Measurements from ENCODE around the gene IFI16.
"Not testable (repeated sequence)": the region's sequence is repeated elsewhere in the genome, so short reads cannot be mapped to it uniquely, and the experiment has no call there.

Gene IFI16

DNA sequence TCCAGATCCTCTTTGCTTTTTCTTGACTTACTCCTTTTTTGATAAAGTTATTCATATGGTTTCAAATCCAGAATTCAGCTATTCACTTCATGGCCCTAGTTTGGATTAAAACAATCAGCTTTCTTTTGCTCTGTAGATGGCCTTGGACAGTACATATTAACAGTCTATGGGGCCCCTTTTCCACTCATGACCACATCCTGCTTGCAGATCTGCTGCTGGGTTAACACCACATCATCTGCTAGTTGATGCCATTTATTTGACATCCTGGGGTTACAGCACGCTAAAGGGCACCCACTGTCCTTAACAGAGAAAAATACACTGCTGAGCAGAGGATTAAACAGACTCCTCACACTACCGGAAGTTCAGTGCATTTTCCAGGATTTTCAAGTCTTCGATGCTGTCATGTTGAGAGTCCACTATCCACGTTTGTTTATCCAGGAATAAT lies 941 bp upstream of the IFI16 start:
- no peak for DNase-seq

DNA sequence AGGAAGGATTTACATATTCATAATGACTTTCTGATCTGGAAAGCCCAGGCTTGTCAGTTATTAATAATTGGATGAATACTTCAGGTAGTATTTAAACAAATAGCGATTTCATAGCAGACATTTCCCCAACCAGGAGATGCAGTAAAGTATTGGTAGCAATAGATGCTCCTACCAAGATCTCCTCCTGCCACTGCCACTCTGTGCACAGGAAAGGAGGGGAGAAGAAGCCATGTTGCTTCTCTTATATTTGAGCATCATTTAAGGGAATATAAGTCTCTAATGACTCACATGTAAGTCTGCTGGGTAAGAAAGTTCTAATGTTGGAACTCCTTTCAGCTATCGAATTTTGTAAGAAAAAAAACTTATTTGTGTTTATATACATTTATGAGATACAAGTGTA lies 420 bp upstream of the IFI16 start:
- DNase-seq, result no peak

DNA sequence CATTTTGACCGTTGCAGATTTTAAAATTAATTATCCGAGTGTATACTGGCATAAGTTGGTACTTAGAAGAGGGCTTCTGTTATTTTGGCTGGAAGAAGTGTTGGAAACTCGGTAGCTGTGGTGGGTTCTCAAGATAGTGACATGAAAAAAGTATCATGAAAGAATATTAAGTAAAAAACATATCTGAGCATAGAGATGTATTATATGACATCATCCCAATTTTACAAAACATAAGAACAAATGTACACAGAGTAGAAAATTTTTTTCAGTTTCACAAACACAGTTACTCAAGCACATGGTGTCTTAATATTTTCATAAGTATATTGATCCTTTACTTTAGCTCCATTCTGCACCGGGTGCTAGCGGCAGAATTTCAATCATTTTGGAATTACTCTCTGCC lies 684 bp downstream of the IFI16 start:
- DNase-seq, result no peak

DNA sequence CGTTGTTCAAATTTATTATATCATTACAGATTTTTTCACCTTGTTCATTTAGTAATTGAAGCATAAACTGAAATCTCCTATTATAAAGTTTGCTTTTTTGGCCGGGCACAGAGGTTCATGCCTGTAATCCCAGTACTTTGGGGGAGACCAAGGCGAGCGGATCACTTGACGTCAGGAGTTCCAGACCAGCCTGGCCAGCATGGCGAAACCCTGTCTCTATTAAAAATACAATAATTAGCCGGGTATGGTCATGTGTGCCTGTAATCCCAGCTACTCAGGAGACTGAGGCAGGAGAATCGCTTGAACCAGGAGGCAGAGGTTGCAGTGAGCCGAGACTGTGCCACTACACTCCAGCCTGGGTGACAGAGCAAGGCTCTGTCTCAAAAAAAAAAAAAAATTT lies 1.3 kb downstream of the IFI16 start:
- not testable (repeated sequence) for DNase-seq

DNA sequence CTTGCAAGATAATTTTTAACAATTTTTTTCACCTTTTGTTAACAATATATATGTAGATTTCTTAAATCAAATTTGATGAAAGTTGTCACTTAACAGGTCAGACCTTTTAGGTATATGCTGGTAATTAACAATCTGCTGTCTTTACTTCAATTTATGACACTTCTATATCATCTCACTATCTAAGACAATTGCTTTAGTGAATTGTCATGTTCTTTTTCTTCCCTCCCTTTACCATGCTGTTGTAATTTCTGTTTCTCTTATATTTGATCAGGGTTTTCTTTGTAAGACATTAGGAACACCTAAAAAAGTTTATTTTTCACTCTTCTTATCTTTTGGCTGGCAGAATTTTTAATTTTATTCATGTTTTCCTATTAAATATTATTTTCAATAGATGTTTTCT lies 2.0 kb downstream of the IFI16 start:
- DNase-seq, result no peak

DNA sequence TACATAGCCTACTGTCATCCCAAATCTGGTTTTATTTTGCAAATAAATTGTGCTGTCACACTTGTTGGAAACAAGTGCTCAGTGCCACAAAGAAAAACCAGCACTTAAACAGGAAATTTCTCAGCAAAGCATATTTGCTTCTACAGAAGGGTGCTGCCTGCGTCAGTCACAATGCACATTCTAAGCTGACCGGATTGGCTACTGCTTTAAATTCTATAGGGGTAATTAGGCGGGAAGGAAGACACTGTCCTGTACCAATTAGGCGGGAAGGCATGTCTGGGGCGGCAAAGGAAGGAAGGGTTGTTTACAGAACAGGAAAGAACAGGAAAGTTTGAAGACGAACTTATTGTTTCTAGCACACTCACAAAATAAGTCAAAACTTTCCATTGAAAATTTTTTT lies 2.8 kb downstream of the IFI16 start:
- DNase-seq, result no peak

DNA sequence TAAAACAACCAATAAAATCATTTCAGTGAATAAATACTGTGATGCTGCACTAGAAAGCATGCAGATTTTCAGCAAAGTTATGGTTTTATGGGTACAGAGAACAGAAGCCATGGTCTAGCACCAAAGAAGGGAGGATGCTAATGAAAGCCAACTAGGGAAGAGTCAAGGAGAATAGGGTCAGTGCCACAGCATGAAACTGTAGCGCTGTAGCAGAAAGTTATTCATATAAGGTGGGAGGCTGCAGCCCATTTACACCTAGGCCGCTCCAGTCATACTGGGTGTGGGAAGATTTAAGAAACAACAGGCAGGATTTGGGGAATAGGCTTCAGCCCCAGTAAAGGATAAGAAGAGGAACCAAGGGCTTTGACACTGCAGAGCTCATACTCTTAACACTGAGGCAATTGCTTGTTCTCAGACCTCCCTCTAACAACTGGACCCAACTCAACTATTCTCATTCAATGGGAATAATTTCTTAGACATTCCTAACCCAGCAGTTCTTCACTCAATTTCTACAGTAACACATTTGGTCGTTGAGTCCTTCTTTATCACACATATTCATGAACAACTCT lies 4.4 kb downstream of the IFI16 start:
- DNase-seq, result no peak

DNA sequence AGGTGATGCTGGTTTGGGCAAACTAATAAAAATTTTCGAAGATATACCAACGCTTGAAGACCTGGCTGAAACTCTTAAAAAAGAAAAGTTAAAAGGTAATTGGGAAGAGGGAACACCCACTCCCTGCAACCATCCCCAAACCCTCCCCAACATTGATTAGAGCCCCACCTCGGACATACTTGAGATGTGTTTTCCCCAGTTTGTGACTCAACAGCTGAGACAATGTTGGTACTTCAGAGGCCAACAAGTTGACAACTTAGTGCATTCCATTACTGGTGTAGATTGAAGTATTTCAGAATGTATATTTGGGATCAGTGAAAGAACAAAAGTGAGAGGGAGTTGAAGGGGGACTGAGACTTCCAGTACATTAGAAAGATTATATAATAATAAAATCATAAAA lies 5.1 kb downstream of the IFI16 start:
- DNase-seq, result no peak

DNA sequence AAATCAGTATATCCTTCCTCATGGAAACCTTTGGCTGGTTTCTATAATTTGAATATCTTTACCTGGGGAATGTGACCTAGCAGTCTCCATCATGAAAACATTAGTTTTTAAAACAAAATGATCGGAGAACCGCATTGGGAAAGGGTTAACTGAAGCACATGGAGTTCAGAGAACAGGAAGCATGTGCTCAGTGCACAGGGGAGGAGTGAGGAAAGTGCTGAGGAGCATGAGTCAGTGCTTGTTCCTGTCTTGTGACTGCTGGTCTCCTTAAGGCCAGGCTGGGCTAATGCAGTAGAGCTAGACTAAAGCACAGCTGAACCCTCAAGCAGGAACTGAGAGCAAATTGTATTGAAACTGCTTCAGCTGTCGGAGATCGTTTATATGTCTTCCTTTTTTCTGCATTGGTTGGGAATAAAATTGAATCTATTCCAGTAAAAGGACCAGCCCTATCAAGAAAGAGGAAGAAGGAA lies 5.8 kb downstream of the IFI16 start:
- no peak for DNase-seq

DNA sequence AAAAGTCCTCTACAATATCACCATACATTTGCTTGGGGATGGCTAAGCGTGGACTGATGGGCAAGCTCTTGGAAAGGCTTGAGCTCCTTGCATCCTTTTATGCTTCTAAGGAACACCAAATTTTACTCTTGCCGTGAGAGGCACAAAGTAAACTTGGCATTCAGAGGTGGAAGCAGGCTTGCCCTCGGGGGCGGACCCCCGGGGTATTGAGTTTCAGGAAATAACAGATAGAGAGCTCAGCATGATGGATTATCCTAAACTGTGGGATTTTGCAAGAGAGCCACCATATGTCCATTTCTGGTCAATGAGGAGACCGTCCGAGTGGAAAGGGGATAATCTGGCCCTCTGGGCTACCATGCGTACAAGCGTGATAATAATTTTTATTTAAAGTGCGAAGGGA lies 14.0 kb downstream of the IFI16 start:
- DNase-seq, result no peak

DNA sequence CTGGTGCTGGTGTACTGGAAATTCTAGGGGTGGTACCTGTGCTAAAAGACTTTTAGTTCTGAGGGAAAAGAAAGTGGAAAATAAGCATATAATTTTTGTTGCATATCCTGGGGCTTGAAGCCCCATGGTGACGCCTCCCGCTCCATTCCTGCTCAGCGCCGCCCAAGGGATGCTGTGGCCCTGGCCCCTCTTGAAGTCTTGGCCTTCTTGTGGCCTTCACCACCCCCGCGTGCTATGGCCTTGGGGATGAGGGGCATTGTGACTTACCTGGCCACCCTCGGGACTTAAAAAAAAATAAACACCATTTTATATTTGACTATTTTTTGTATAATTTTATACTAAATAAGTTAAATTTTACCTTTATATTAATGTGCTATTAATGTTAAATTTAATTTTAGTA lies 15.3 kb downstream of the IFI16 start:
- no peak for DNase-seq

DNA sequence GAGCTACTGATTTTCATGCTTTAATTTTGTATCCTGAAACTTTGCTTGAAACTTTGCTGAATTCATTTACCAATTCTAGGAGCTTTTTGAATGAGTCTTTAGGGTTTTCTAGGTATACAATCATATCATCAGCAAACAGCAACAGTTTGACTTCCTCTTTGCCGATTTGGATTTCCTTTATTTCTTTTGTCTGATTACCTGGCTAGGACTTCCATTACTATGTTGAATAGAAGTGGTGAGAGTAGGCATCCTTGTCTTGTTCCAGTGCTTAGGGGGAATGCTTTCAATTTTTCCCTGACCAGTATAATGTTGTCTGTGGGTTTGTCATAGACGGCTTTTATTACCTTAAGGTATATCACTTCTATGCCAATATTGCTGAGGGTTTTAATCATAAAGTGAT lies 17.1 kb downstream of the IFI16 start:
- DNase-seq, result not testable (repeated sequence)

DNA sequence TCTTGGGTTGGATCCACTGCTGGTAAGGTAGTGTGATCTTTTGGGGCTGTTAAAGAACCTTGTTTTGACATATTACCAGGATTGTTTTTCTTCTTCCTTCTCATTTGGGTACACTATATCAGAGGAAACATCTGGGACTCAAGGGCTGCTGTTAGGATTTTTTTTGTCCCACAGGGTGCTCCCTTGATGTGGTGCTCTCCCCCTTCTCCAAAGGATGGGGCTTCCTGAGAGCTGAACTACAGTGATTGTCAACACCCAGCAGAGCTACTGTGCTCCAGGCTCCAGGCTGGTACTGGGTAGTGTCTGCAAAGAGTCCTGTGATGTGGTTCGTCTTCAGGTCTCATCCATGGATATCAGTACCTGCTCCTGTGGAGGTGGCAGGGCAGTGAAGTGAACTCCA lies 20.6 kb downstream of the IFI16 start:
- no peak for DNase-seq

DNA sequence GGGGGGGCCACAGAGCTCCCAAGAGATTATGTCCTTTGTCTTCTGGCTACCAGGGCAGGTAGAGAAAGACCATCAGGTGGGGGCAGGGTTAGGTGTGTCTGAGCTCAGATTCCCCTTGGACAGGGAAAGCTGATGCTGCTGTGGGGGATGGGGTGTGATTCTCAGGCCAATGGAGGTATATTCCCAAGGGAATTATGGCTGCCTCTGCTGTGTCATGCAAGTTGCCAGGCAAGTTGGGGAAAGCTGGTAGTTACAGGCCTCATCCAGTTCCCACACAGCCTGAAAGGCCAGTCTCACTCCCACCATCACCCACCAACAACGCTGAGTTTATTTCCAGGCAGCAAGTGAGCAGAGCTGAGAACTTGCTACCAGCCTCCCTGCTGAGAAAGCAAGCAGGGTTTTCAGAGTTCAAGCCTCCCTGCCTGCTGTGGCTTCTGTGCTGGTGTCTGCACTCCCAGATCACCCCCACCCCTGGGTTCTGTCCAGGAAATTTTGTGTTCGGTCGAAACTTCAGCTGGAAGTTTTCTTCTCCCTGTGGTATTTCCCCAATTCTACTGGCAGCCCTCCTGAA lies 21.3 kb downstream of the IFI16 start:
- no peak for DNase-seq

DNA sequence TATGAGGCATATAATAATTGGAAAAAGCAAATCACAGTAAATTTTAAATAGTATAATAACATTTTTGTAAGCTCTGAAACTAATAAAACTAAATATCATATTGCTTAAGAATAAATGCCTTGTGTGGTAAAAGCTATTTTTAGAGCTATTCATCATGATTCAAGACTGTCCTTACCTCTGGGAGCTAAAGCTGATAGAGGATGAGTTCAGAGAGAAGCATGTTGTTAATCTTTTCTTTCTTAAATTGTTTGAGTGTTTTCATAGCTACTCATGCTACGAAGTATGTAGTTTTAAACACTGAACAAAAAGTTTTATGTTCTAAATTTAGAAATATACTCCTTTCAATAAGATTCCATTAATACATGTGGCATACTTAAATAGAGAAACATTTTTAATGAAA lies 30.5 kb downstream of the IFI16 start:
- DNase-seq, result no peak

DNA sequence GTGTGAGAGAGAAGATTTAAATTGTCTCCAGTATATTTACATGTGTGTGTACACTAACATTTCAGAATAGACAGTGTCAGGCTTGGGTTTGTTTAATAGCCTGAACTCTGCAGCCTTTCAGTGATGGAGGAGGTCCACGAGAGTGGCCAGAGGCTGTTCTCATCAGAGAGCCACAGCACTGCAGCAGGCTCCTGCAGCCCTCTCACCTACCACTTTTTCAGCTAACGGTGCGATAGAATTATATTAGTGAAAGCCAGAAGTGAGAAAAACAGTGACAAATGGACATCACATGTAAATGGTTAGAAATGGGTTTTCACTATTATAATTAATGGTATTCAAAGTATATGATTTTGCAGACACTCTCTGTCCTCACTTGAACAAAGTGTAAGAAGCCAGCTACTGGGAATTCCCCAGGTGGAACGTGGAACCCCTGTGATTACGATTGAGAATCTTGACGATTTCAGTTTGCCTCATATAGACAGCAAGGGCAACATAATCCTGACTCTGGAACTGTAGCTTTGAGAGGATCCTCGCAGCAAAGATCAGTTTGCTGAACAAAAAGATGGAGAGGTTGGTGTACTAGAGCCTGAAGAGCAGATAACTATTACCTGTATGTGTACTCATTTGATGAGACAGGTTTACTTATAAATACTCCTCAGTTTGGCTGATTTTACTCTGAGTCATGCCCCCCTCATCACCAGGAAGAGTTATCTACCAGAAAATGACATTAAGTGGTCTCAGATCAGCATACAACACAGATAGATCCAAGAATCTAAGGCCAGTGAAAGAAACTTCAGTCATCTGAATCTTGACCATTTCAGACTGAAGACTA lies 31.4 kb downstream of the IFI16 start:
- no peak for DNase-seq

DNA sequence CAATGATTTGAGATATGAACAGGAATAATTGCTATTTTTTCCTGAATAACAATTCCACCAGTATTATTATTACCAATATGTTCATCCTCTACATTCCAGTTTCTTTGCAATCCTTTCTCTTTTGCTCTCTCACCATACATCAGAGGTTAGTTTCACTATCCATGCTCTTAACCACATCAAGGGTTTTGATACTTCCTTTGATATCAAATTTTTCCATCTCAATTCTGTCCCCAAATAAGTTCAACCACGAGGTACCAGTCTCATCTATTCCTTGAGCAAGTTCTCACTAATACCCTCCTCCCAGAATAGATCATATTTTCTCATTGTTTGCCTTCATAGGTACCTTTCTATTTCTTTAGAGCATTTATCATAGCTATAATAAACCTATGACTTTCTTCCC lies 36.8 kb downstream of the IFI16 start:
- DNase-seq, result not testable (repeated sequence)

DNA sequence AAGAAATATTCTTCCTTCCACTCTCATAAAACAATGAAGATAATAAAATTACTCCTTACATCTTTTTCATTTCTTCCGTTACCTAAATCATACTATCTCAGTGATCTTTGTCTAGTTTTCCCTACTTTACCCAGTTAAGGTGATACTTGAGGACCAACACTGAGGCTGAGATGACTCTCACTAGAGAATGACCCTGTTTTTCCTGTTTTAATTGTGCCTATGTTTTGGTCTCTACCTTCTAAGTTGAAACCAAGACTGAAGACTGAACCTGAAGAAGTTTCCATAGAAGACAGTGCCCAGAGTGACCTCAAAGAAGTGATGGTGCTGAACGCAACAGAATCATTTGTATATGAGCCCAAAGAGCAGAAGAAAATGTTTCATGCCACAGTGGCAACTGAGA lies 41.7 kb downstream of the IFI16 start:
- DNase-seq, result no peak

DNA sequence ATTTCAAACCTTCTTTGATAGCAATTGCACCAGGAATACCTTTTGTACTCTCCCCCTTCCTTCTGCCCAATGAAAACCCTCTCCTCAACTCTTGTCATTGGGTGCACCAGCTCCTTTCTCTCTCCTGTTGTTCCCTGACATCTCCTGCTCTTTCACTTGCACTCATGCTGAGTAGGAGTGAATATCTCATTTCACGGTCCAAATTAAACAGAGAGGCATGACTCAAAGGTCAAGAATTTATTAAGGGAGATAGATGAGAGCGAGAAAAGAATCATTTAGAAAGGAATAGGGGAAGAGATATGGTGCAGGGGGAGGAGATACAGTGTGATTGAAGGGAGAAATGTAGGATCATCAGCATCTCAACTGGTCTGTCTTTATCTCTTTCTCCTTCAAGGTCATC lies 44.7 kb downstream of the IFI16 start:
- DNase-seq, result no peak

DNA sequence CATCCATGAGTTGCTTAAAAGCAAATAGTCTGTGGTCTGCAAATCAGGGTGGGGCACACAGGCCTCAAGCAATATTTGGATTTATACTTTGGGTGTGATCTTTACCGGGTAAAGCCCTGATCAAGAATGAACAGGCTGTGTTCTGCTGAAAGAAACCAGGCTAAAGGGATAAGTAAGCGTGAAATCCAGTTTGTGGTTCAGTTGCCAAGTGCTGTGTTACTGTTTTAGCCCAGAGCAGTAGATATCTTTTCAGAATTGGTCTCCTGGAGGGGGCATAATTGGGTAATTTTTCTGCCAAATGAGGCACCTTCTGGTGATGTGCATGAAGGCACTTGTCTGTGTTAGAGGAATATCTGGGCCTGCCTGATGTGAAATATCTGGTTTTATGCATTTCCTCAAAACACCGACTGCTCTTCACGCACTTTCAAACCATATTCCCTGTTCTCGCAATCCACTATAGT lies 45.5 kb downstream of the IFI16 start:
- DNase-seq, result no peak

DNA sequence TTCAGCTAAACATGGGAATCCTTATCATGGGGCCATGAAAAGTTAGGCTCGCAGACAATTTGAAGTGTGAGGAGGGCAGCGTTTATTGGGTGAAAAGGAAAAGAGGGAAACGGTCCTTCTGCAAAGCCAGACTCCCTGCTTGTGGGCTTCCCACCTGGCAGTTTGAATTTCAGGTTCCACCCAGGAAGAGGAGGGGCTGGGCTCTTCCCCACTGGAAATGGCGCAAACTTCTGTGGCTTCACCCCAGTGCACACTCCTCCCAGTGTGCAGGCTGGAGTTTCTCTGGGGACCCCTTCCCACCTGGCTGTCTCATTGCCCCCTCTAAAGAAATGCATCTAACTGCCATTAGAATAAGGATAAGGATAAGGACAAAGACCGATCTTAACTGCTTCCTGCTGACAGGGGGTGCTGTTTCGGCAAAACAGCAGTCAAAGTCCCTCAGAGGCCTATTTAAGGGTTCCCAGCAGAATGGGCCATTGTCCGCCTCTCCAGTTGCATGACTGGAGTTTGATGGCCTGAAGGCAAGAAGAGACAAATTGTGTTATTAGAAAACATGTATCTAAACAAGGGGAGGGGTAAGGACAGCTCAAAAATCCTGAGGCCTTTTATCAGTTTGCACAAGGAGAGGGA lies 46.5 kb downstream of the IFI16 start:
- no peak for DNase-seq

DNA sequence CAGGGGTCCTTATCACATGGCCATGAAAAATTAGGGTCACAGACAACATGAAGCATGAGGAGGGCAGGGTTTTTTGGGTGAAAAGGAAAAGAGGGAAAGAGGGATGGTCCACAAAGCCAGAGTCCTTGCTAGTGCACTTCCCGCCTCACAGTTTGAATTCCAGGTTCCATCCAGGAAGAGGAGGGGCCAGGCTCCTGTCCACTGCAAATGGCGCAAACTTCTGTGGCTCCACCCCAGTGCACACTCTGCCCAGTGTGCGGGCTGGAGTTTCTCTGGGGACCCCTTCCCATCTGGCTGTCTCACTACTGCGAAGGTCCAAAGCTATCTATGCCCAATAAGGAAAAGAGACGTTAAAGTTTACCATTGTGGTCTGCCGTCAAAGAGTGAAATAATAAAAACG lies 49.0 kb downstream of the IFI16 start:
- DNase-seq, result no peak

DNA sequence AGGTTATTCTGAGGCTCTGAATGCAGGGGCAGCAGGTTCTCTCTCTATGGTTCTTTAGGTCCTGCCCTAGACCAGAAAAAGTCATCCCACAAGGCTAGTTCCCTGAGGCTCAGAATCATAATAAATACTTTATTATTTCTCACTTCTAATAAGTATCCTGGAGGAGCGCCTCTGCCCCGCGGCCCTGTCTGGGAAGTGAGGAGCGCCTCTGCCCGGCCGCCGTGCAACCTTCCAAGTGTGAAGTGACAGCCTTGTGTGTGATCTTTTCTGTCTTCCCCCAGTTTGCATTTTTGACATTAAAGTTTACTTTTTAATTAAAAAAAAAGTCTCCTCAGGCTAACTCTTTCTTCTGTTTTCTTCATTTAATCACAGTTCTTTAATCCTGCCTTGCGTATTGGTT lies 55.4 kb downstream of the IFI16 start:
- DNase-seq, result no peak

DNA sequence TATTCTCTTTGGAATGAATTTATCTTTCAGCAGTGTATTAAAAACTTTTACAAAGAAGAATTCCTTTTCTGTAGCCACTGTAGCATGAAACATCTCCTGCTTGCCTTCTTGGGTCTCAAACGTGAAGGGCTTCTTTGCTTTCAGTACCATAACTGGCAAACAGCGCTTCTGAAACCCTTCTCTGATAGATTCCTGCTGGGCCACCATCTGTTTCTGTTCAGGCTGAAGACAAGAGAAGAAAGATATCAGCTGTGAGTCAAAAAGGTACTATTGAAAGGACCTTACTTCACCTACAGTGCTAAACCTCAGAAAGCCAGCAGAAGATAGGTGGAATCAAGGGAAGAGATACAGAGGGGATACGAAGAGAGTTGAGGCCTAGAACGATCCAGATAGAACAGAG lies 56.4 kb downstream of the IFI16 start:
- no peak for DNase-seq

All from cerebellar nuclear complex (tissue), 1 donor.